CD8-positive, alpha-beta memory T cell (primary cell): ENCODE data around the gene STOX1. TPM values are rescaled to one million over a fixed set of nuclear protein-coding genes. Genes with fewer than 3 reads are reported as not detected.
A peak's percentile ranks its signal among the peaks of the same experiment; 100 is the strongest.
"Not testable (repeated sequence)": the region's sequence is repeated elsewhere in the genome, so short reads cannot be mapped to it uniquely, and the experiment has no call there.

ENCODE experiments used
- CTCF ChIA-PET: fragments of 350-600 bp; sonication (Branson Sonifier 250); formaldehyde crosslinking; loops from one replicate; lab custom pipeline; 2021; ENCODE audit warnings: antibody characterized with exemption; lab: Charles Lee
- POLR2A ChIA-PET: fragments of 350-600 bp; sonication (Branson Sonifier 250); formaldehyde crosslinking; loops from one replicate; lab custom pipeline; 2021; ENCODE audit warnings: antibody characterized with exemption; lab: Charles Lee
- DNase-seq, 5 donors: peaks; one replicate each; pipeline versions ENCODE4 v3.0.0 to v3.0.0-alpha.2; 2020 to 2022; ENCODE audit warnings: mixed read lengths in 1 of 5
- H3K27ac ChIP-seq: one replicate; pipeline ENCODE4 v1.7.0; 2013; ENCODE audit warnings: low read depth, mild to moderate bottlenecking, low read length, moderate library complexity
- H3K27me3 ChIP-seq: 2 replicates; pipeline ENCODE4 v1.7.0; 2013; ENCODE audit warnings: low read length, mild to moderate bottlenecking; ENCODE audit not compliant: insufficient read depth, poor library complexity, severe bottlenecking
- H3K36me3 ChIP-seq: 2 replicates; pipeline ENCODE4 v1.7.0; 2013; ENCODE audit warnings: mild to moderate bottlenecking, low read length, moderate library complexity; ENCODE audit not compliant: insufficient read depth
- H3K4me1 ChIP-seq: 2 replicates; pipeline ENCODE4 v1.7.0; 2013; ENCODE audit warnings: mild to moderate bottlenecking, low read length, moderate library complexity; ENCODE audit not compliant: insufficient read depth
- H3K4me3 ChIP-seq: 2 replicates; pipeline ENCODE4 v1.7.0; 2013; ENCODE audit warnings: mild to moderate bottlenecking, low read length
- H3K9me3 ChIP-seq: 2 replicates; pipeline ENCODE4 v1.7.0; 2013; ENCODE audit warnings: mild to moderate bottlenecking, low read length
- H3K27ac Mint-ChIP-seq, 8 donors: one replicate each; pipeline ENCODE4 v1.8.0; 2020 to 2021; ENCODE audit warnings: mixed read lengths in 8 of 8, mild to moderate bottlenecking in 6 of 8, inconsistent platforms in 3 of 8, moderate library complexity in 3 of 8
- H3K27me3 Mint-ChIP-seq, 2 donors: one replicate each; pipeline ENCODE4 v1.8.0; 2020 to 2021; ENCODE audit warnings: mixed read lengths in 2 of 2, mild to moderate bottlenecking in 1 of 2, moderate library complexity in 1 of 2
- H3K36me3 Mint-ChIP-seq, 3 donors: one replicate each; pipeline ENCODE4 v1.8.0; 2020 to 2021; ENCODE audit warnings: mixed read lengths in 3 of 3, inconsistent platforms in 1 of 3, mild to moderate bottlenecking in 1 of 3
- H3K4me1 Mint-ChIP-seq, 3 donors: one replicate each; pipeline ENCODE4 v1.8.0; 2020 to 2021; ENCODE audit warnings: mixed read lengths in 3 of 3, inconsistent platforms in 1 of 3, mild to moderate bottlenecking in 1 of 3
- H3K4me3 Mint-ChIP-seq, 7 donors: one replicate each; pipeline ENCODE4 v1.8.0; 2020 to 2021; ENCODE audit warnings: mixed read lengths in 7 of 7, mild to moderate bottlenecking in 6 of 7, moderate library complexity in 4 of 7, inconsistent platforms in 2 of 7
- H3K9me3 Mint-ChIP-seq, 5 donors: one replicate each; pipeline ENCODE4 v1.8.0; 2020 to 2022; ENCODE audit warnings: mixed read lengths in 5 of 5, mild to moderate bottlenecking in 3 of 5, moderate library complexity in 2 of 5, inconsistent platforms in 1 of 5
- polyA plus RNA-seq: library from polyadenylated mRNA; unstranded; fragments of 300-500 nt; fragmentation: Illumina TruSeq; gene quantifications from one replicate; pipeline ENCODE4 v1.2.3, GENCODE V29; 2021
- total RNA-seq, 2 experiments: library from RNA; stranded (reverse); gene quantifications; one replicate each; pipeline ENCODE4 v1.2.3, GENCODE V29; 2021

STOX1 gene
- total and polyA plus RNA-seq, 3 experiments from 2014 or later = 0.29 to 0.39 TPM; not detected in 1

DNA sequence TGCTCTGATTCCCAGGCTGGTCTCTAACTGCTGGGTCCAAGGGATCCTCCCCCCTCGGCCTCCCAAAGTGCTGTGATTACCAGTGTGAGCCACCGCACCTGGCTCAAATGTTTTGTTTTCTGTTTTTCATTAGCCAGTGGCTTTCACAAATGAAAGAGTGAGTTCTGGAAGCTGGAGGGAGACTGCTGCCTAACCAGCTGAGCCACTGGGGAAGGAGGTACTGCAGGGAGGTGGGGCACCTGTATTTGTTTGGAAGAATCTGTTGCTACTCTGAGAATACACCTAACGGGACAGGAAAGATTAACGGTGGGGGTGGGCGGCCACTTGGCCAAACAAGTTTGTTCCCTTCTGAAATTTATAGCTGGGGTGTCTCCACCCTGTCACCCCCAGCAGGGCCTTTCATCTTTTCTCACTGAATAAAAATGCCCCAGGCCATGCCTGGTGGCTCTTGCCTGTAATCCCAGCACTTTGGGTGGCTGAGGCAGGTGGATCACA is 4.7 kb downstream of the STOX1 start:
- POLR2A ChIA-PET = no interaction called here
- H3K27me3 ChIP-seq = no peaks in the 10 kb centered on the region
- Mint-ChIP-seq H3K9me3 (no peaks in the 10 kb centered on the region), H3K27ac (no peak overlapping the region), H3K4me1 (peaks cover 0 to 12% (median 3%) of the 10 kb centered on the region in 3 donors), H3K36me3 (no peaks in the 10 kb centered on the region), H3K27me3 (no peaks in the 10 kb centered on the region), H3K4me3 (no peak overlapping the region)
- peaks cover 10% of the 10 kb centered on the region for H3K4me1 ChIP-seq
- no peak overlapping the region for H3K27ac ChIP-seq
- no peaks in the 10 kb centered on the region for H3K9me3 ChIP-seq
- CTCF ChIA-PET = no interaction called here
- no peak for DNase-seq
- no peak overlapping the region for H3K4me3 ChIP-seq
- H3K36me3 ChIP-seq = no peaks in the 10 kb centered on the region

- no peak overlapping the region for H3K27ac ChIP-seq
- ChIA-PET CTCF (no interaction called here), POLR2A (no interaction called here)
- no peaks in the 10 kb centered on the region for H3K36me3 Mint-ChIP-seq
- H3K4me1 Mint-ChIP-seq = peaks cover 0 to 11% (median 3%) of the 10 kb centered on the region in 3 donors
- H3K4me3 ChIP-seq = no peak overlapping the region
- peaks cover 10% of the 10 kb centered on the region for H3K4me1 ChIP-seq
- H3K27me3 ChIP-seq = no peaks in the 10 kb centered on the region
- DNase-seq = no peak
- no peak overlapping the region for H3K4me3 Mint-ChIP-seq
- no peaks in the 10 kb centered on the region for H3K9me3 ChIP-seq
- H3K27ac Mint-ChIP-seq = no peak overlapping the region
- H3K36me3 ChIP-seq = no peaks in the 10 kb centered on the region
- no peaks in the 10 kb centered on the region for H3K27me3 Mint-ChIP-seq
- H3K9me3 Mint-ChIP-seq = no peaks in the 10 kb centered on the region
Measured at GRCh38 chr10:68832601-68833000, 5.3 kb downstream of the STOX1 start.

- DNase-seq = no peak
- Histone ChIP-seq H3K4me3 (no peak overlapping the region), H3K9me3 (no peaks in the 10 kb centered on the region), H3K27ac (no peak overlapping the region), H3K36me3 (no peaks in the 10 kb centered on the region), H3K4me1 (no peaks in the 10 kb centered on the region), H3K27me3 (no peaks in the 10 kb centered on the region)
- Mint-ChIP-seq H3K9me3 (no peaks in the 10 kb centered on the region), H3K27ac (no peak overlapping the region), H3K36me3 (no peaks in the 10 kb centered on the region), H3K4me1 (no peaks in the 10 kb centered on the region), H3K27me3 (no peaks in the 10 kb centered on the region), H3K4me3 (no peak overlapping the region)
- ChIA-PET POLR2A (no interaction called here), CTCF (interaction anchor here (1.2 kb wide), 1 partner anchor 10 kb away, joined by 5 read pairs; the partner anchor contains the start of gene STOX1)
Measured at GRCh38 chr10:68837626-68838322, 10.4 kb downstream of the STOX1 start.

GRCh38 chr10:68840650-68841049 is 13.3 kb downstream of the STOX1 start:
- H3K9me3 ChIP-seq, H3K36me3 ChIP-seq, H3K27ac Mint-ChIP-seq, H3K4me1 Mint-ChIP-seq, H3K27me3 ChIP-seq, H3K9me3 Mint-ChIP-seq, H3K4me3 ChIP-seq, DNase-seq, H3K36me3 Mint-ChIP-seq, CTCF ChIA-PET, H3K4me1 ChIP-seq, POLR2A ChIA-PET, H3K27ac ChIP-seq, H3K4me3 Mint-ChIP-seq, H3K27me3 Mint-ChIP-seq: not testable (repeated sequence)

GRCh38 chr10:68848281-68848680 is 20.9 kb downstream of the STOX1 start:
- Mint-ChIP-seq H3K9me3 (peaks cover 0 to 2% (median 0%) of the 10 kb centered on the region in 5 donors), H3K4me3 (no peak overlapping the region), H3K27ac (peak overlapping the region in 1 of 8 donors; percentile 12), H3K4me1 (no peaks in the 10 kb centered on the region), H3K27me3 (peaks cover 0 to 2% of the 10 kb centered on the region in 2 donors), H3K36me3 (no peaks in the 10 kb centered on the region)
- ChIA-PET POLR2A (no interaction called here), CTCF (interaction anchor here (1.4 kb wide), 1 partner anchor 16 kb away, joined by 3 read pairs; no protein-coding TSS in a partner anchor)
- Histone ChIP-seq H3K4me3 (no peak overlapping the region), H3K4me1 (no peaks in the 10 kb centered on the region), H3K27me3 (no peaks in the 10 kb centered on the region), H3K36me3 (no peaks in the 10 kb centered on the region), H3K27ac (no peak overlapping the region), H3K9me3 (no peaks in the 10 kb centered on the region)
- no peak for DNase-seq

DNA sequence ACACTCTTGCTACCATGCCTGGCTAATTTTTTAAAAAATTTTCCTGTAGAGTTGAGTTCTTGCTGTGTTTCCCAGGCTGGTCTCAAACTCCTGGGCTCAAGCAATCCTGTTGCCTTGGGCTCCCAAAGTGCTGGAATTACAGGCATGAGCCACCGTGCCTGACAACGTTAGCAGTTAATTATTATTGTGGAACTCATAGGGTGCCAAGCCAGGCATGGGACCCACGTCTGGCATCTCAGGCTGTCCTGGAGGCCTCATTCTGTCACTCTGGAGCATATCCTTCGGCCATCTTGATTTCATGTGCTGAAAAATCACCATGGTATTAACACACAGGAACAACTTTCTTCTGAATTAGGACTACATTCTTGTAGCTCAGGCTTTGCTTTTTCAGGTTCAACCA is 21.5 kb downstream of the STOX1 start:
- Mint-ChIP-seq H3K4me3 (no peak overlapping the region), H3K4me1 (no peaks in the 10 kb centered on the region), H3K9me3 (peaks cover 0 to 2% (median 0%) of the 10 kb centered on the region in 5 donors), H3K36me3 (no peaks in the 10 kb centered on the region), H3K27me3 (peaks cover 0 to 2% of the 10 kb centered on the region in 2 donors), H3K27ac (peak overlapping the region in 1 of 8 donors; percentile 3)
- DNase-seq = no peak
- Histone ChIP-seq H3K9me3 (no peaks in the 10 kb centered on the region), H3K27ac (no peak overlapping the region), H3K4me3 (no peak overlapping the region), H3K27me3 (no peaks in the 10 kb centered on the region), H3K36me3 (no peaks in the 10 kb centered on the region), H3K4me1 (no peaks in the 10 kb centered on the region)
- ChIA-PET CTCF (interaction anchor here (1.4 kb wide), 1 partner anchor 16 kb away, joined by 3 read pairs; no protein-coding TSS in a partner anchor), POLR2A (no interaction called here)

DNA sequence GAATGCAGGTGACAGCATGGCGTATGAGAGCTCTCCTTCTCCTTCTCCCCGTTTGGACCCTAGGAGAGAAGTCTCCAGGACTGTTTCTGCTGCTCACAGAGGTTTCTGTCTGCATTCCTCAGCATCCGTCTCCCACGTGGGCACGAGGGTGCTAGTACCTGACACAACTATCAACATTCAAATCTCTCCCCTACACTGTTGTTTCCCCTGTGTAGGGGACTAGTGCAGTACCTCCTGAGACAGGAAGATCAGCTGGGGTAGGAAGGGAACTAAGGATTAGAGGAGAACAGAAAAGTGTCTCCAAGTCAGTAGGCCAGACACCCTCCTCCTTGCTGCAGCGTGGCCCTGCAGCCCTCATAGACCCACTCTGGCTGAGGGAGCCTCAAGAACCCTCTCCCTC is 29.0 kb downstream of the STOX1 start:
- H3K4me3 ChIP-seq = no peak overlapping the region
- H3K4me3 Mint-ChIP-seq = no peak overlapping the region
- H3K27ac Mint-ChIP-seq = no peak overlapping the region
- H3K9me3 Mint-ChIP-seq = peaks cover 7 to 21% (median 20%) of the 10 kb centered on the region in 5 donors
- H3K27me3 Mint-ChIP-seq = peaks cover 4 to 14% of the 10 kb centered on the region in 2 donors
- peaks cover 3% of the 10 kb centered on the region for H3K9me3 ChIP-seq
- H3K4me1 ChIP-seq = no peaks in the 10 kb centered on the region
- no peaks in the 10 kb centered on the region for H3K36me3 ChIP-seq
- peaks cover 3 to 19% (median 5%) of the 10 kb centered on the region in 3 donors for H3K36me3 Mint-ChIP-seq
- ChIA-PET POLR2A (no interaction called here), CTCF (no interaction called here)
- H3K4me1 Mint-ChIP-seq = no peaks in the 10 kb centered on the region
- H3K27me3 ChIP-seq = no peaks in the 10 kb centered on the region
- no peak overlapping the region for H3K27ac ChIP-seq
- no peak for DNase-seq

GRCh38 chr10:68857005-68857404 is 29.7 kb downstream of the STOX1 start:
- Histone ChIP-seq H3K9me3 (peaks cover 9% of the 10 kb centered on the region), H3K27ac (no peak overlapping the region), H3K27me3 (no peaks in the 10 kb centered on the region), H3K36me3 (no peaks in the 10 kb centered on the region), H3K4me3 (no peak overlapping the region), H3K4me1 (no peaks in the 10 kb centered on the region)
- Mint-ChIP-seq H3K27ac (no peak overlapping the region), H3K9me3 (peaks cover 13 to 27% (median 24%) of the 10 kb centered on the region in 5 donors), H3K36me3 (peaks cover 3 to 26% (median 6%) of the 10 kb centered on the region in 3 donors), H3K4me3 (no peak overlapping the region), H3K27me3 (peaks cover 4 to 14% of the 10 kb centered on the region in 2 donors), H3K4me1 (no peaks in the 10 kb centered on the region)
- DNase-seq = no peak
- POLR2A ChIA-PET = no interaction called here
- CTCF ChIA-PET = no interaction called here
